H1 (cell line): ENCODE measurements around the gene EXOSC5.

Experiments
- POLR2A ChIP-seq, 2 experiments: IDR thresholded peaks; 1 replicate in 1 of 2; 2 replicates in 1 of 2; pipeline ENCODE4 v1.6.1; 2011; ENCODE audit warnings: low read depth in 2 of 2, low read length in 2 of 2, mild to moderate bottlenecking in 2 of 2; ENCODE audit errors: control extremely low read depth in 1 of 2
- POLR2AphosphoS5 ChIP-seq: IDR thresholded peaks from 2 replicates; pipeline ENCODE4 v1.6.1; 2011; ENCODE audit warnings: low read depth, low read length
- TEAD4 ChIP-seq: IDR thresholded peaks from 2 replicates; pipeline ENCODE4 v1.6.1; 2012; ENCODE audit warnings: low read depth, low read length, inconsistent platforms, mixed read lengths

DNA sequence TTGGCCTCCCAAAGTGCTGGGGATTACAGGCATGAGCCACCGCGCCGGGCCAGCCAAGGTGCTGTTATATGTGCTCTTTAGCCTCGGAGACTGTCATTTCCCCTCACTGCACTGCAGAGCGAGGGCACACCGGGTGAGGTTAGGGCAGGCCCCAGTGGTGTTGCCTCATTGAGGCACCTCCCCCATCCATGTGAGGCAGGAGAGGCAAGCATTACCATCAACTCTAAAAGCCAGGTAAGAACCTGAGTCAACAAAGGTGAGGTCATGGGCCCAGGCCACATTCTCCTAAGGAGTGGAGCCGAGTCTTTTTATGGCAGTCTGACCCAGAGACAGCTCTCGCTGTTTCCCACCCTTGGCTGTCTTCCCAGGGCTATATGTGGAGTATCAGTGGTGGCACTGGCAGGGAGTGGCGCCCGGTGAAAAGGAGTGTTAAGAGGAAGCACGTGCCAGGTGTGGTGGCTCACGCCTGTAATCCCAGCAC lies 19.1 kb upstream of the EXOSC5 start:
- TF ChIP-seq POLR2AphosphoS5: no peak
- TF ChIP-seq POLR2A (IDR thresholded peaks at IDR 0.05; ENCODE audit: control extremely low read depth in 1 of 2, low read depth in 2 of 2, low read length in 2 of 2): no peak
- no peak for TF ChIP-seq TEAD4
